ENCODE results near the gene RAB19.

The RAB19 gene, protein sequence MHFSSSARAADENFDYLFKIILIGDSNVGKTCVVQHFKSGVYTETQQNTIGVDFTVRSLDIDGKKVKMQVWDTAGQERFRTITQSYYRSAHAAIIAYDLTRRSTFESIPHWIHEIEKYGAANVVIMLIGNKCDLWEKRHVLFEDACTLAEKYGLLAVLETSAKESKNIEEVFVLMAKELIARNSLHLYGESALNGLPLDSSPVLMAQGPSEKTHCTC

DNA sequence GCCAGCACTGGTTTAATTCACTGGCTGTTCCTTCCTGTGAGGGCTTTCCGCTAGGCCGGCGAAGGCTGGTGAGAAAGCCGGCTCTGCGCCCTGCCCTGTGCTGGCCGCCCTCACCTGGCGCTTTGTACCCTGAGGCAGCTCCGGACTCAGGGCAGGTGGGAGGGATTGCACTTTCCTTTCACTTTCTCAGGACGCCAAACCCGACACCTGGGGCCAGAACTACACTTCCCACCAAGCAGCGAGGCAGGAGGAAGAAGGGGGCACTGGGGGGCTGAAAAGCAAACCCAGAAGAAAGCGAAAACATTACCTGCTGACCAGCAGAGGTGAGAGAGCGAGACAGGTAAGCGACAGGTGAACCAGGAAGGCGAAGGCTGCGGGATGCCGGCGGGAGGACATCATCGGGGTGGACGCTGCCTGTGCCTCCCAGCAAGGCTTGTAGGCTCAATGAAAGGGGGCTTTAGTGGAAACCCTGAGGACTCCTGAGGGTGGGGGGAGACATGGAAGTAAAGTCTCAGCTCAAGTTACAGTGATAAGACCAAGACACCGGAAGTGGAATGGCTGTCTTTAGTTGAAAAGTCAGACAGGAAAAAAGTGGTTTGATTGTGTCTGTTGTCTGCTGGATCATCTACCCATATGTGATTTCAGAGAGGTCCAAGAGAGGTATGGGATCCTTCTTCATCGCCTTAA lies at the start of gene RAB19:
Gene RAB19 (plus strand): TSS at position 181 of the 687 bp plus-strand sequence. CDS start 3,589 bp downstream, outside the sequence.
- peak; percentile 92 for DNase-seq

DNA sequence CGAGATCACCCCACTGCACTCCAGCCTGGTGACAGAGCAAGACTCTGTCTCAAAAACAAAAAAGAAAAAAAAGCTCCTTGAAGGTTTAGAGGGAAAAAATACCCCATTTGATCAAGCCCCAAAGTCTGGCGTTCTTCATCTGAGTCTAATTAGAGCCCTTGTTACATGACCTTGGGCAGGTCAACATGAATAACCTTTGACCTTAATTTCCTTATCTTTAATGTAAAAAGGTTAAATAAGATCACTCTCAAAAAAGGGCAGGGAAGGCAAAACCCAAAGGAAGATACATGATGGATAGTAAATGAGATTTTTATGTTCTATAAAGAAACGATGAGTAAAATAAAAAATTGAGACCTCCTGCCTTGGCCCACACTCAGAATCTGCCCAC lies 45.8 kb upstream of the RAB19 start:
- no peak for DNase-seq

DNA sequence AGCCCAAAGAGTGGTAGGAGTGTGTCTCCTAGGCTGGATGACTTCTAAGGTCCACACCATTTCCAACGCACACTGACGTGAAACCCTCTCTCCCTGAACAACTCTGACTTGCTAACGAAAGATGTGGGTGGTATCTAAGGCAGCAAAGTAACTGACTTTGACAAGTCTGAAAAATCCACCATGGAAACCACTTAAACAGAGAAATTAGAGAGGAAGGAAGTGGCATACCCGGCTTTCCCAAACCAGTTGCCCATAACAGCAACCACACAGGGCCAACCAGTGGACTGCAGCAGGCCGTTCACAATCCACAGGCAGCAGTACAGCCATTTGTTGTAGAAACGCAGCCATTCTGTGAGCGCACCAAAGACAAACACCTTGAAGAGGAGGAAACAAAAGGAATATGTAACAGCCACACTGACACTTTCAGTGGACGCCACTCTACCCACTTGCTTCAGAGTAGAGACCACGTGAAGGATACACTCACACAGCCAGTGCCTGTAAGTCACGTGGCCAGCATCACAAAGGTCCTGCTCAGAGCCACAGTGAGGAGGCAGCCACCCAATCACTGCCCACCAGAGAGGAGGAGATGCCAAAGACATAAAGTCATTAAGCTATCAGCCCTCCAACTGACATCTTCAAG lies 45.3 kb upstream of the RAB19 start:
- no peak for DNase-seq

DNA sequence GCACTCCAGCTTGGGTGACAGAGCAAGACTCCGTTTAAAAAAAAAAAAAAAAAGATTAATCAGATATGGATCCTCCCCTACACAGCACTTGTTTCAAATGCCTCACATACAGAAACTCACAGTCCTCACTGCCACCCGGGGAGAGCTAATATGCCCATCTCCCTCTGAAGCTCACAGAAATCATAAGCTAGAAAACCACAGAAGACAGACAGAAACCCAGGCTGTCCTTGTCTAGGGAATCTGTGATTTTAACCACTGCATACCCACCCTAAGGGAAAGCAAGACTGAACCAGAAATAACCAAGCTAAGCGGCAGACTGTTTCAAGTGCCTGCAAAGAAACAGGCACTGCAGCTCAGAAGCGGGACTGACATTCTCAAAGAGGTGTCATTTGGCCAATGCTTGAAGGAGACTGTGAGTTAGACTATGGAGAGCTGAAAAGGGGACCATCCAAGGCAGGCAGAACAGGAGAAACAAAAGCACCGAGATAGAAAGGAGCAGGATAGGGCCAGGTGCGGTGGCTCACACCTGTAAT lies 43.1 kb upstream of the RAB19 start:
- no peak for DNase-seq

DNA sequence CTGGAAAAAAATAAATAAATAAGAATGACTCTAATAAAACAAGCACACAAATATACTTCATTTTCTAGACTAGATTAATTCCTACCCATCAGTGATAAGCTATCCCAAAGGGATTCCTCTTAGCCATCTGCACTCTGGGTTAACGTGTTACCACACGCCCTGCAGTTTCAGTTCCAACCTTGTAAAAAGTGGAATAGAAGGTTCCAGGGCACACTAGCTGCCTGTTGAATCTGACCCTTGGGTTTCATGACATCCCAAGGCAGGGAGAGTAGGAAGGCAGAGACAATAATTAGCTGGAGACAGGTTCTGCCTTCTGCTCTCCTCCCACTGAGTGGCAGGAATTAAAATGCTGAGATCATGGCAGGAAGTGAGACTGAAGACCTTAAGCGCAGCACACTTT lies 39.0 kb upstream of the RAB19 start:
- DNase-seq: no peak

DNA sequence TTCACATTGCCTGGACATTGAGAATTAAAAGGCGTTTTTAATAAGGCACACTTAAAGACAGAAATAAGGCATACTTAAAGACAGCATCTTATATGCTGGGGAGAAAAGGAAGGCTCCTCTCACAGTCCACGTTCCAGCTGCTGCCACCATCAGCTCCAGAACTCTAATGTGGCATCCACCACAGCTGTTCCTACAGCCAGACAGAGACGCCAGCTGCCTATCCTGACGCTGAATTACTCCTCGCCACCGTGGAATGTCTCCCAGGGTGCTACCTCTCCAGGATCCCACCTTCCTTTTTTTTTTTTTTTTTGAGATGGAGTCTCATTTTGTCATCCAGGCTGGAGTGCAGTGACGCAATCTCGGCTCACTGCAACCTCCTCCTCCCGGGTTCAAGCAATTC lies 36.3 kb upstream of the RAB19 start:
- DNase-seq: no peak

DNA sequence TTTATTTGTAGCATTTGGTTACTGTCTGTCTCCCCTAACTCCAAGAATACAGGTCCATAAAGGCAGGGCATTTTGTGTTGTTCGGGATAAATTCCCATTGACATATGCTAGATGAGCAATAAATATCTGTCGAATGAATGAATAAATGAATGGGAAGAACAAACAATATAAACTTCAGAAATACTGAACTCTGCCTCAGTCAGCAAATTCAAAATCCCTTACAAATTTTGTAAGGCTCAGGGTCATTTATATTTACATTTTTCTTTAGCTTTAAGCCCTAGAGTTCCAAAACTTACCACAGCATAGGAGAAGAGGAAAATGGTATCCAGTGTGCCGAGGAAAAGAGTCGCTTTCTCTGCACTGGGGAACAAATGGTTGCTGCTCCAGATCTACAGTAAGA lies 34.6 kb upstream of the RAB19 start:
- no peak for DNase-seq

DNA sequence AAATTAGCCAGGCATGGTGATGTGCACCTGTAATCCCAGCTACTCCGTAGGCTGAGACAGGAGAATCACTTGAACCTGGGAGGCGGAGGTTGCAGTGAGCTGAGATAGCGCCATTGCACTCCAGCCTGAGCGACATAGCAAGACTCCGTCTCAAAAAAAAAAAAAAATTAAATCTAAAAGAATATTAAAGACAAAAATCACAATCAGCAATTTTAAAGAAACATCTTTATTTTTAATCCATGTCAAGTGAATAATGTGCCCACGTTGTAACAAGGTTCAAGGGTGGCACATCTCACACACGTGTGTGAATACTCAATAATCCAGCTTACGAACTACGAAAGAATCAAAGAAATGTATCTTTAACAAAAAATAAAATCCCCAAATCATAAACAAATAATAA lies 28.5 kb upstream of the RAB19 start:
- no peak for DNase-seq

DNA sequence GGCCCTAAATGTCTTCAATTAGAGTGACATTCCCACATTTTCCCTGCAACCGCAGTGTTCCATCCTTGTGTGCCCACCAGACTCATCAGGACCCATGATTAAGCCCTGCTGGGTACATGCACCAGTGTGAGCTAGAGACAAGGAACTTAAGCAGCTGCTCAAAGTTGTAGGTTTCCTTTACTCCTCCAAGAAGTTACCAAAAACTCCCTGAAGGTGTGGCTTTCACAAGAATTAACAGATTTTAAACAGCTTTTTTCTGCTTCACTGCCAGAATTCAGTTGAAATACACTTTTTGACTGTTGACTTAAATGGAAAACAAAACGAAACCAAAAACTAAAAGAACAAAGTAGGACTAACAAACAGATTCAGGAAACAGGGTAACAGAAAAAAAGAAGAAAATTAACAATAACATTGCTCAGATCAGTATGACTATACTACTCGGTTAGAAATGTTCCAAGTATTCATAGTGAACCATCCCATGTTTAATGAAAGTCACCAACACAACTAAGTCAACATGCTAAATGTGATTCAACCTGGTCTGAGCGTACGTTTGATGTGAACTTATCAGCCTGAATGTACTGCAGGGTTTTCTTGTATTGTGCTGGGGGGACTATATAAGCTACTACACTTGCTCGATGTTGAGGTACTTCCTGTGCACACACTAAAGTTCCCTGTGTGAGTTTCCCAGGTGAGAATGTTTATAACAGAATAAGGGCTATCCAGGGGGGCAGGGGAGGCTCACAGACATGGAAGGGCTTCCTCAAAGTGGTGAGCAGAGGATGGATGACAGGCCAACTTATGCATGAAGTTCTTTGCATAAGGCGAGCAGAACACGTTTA lies 27.7 kb upstream of the RAB19 start:
- DNase-seq: no peak

DNA sequence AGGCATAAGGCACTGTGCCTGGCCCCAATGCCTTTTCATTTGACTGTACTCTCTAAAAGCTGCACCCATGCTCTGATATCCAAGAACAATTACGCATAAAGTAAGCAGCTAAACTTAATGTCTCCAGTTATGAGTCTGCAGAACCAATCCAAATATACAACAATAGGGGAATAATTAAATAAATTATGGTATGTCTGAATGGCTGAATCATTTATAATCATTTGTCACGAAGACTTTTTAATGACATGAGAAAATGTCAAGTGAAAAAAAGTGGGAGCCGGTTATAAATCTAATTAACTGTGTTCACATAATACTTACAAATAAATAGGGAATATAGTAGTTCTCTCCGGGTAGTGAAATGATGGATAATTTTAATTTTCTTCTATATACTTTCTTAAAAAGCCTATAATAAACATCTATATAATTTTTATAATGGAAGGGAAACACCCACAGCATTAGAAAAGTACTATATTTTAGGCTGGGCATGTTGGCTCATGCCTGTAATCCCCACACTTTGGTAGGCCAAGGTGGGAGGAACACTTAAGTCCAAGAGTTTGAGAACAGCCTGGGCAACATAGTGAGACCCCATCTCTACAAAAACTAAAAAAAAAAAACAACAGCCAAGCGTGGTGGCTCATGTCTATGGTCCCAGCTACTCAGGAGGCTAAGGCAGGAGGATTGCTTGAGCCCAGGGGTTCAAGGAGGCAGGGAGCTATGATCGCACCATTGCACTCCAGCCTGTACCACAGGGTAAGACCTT lies 19.7 kb upstream of the RAB19 start:
- DNase-seq: no peak

DNA sequence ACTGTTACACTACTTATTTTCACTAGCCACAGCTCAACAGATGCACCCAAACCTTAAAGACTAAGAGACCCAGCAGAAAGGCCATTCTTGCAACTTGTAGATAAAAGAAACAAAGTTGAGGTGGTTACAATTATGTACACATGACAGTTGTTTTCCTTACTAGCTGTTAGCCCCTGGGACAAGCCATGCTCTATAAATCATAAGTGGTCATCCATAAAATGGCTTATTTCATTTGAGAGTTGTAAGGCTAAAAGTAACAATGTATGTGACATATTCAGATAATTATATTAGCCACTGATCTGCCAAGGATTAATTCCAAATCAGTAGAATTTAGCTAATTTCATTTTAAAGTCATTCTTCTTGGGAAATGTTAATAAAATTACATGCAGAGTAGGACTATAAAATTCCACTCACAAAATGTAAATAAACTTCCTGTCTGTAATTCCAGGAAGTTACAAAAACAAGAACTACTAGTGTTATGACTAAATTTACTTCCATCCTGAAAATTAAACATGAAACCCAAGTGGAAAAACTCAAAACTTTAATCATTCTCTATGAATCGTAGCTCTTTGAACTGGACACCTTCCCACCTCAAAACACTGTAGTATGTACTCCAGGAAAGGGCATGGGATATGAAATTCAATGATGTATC lies 18.8 kb upstream of the RAB19 start:
- no peak for DNase-seq

DNA sequence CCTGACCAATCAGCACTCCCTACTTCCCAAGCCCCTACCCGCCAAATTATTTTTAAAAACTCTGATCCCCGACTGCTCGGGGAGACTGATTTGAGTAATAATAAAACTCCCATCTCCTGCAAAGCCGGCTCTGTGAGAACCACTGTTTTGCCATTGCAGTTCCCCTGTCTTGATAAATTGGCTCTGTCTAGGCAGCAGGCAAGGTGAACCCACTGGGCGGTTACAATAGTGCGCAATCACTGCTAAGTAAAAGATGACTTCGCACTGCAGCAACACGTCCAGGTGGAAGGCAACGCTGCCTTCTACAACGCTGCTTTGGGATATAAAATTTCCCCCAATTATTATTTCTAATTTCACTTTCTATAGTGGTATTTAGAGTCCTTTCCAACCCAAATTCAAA lies 14.4 kb upstream of the RAB19 start:
- DNase-seq: no peak

DNA sequence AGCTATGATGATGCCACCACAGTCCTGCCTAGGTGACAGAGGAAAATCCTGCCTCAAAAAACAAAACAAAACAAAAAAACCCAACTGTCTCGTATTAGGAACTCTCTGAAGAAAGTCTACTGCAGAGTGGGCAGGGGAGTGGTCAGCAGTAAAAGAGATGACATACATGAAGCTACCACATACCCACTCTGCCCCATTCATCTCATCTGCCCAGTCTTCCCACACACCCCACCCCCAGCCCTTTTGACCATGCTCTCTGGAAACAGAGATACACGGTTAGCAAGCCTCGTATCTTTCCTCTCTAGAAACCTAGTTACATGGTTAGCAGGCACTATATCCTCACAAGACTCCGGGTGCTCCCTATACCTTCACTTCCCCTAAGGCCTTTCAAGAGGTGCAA lies 13.8 kb upstream of the RAB19 start:
- no peak for DNase-seq

DNA sequence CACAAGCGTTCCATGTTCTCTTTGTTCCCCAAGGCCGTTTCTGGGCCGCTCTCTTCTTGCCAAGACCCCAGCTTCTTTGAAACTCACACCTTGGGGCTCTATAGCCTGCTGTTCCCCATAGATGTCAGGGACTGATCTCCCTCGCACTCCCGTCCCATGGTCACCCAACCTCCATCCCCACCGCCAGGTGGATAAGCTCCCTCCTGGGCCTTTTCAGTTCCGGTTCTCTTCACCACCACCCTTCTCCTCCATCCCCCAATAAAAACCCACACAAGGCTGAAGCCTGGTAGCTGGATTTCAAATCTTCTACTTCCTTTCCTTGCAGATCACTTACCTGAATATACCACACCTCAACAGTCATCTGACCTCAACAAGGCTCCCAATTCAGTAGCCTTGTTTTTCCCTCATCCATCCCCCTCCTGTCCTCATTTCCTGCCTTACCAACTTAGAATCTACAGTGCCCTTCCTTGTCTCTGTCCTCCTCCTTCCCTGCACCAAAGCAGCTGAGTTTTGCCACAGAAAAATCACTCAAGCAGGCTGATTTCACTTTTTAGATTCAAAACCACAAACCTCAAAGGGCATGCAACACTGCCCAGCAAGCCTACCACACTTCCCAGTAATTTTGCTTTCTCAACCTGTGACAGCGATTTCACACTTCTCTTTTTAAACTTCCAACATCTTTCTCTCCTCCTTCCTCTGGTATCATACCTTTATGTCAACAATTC lies 13.2 kb upstream of the RAB19 start:
- no peak for DNase-seq

DNA sequence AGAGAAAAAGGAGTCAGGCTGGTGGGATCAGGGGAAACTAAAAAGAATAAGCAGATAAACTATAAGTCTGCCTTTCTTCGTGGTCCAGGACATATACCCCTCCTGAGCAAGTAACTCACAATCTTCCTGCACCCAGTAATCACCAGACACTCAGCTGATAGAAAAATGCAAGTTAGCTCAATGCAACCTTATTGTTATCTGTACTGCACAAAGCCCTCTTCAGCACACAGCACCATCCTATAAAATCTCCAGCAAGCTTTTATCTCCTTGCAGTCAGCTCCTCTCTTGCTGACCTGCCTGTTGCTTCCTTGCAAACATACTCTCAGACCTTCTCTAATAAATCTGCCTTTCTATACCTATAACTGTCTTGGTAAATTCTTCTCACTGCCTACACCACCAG lies 12.2 kb upstream of the RAB19 start:
- DNase-seq: no peak

DNA sequence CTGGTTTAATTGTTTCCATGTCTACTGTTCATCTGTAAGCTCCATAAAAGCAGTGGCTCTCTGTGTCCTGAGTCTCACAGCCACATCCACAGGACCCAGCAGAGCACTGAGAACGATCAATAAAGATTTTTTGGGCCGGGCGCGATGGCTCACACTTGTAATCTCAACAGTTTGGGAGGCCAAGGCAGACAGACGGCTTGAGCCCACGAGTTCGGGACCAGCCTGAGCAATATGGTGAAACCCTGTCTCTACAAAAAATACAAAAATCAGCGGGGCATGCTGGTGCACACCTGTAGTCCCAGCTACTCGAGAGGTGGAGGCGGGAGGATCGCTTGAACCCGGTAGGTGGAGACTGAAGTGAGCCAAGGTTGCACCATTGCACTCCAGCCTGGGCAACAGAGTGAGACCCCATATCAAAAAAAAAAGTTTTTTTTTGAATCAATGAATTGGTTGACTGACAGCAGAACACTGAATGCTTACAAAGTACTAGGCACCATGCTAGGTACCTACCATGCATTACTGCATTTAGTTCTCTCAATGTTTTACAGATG lies 10.0 kb upstream of the RAB19 start:
- no peak for DNase-seq

DNA sequence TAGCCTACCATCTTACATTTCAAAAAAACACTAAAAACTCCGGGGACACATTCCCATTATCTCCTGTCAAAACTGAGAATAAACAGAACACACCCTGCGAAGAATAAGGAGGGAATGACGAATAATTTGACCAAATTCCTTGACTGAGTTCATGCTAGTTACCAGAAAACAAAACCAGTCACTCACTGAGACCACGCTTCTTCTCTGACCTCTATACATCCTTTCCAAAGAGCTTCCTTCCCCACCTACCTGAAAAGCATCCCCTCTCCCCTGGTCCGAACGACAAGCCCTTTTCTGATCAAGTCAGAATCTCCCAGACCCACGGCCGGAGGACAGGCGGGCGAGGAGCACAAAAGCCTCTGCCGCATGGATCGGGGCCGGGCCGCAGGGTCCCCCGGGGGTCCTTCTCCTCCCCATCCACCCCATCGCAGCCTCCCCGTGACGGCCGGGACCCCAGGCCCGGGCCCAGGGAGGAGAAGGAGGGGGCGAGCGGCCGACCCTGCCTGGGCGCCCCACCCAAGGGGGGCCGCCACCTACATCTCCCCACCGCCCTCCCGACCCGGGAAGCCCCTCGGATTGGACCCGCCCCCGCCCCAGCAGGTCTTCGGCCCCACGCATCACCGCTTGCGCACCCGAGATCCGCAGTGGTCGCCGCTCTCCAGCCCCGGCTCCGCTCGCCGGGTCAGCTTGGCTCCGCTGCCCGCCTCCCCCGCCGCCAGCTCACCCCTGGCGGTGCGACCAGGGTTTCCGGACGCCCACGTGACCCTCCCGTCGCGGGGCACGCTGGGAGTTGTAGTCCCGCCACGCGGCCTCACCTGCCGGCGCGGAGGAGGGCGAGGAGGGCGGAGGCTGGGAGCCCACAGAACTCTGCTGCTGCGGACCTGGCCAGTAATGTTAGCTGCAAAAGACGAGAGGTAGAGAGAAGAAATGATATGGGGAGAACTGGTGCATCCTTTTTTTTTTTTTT lies 5.8 kb upstream of the RAB19 start, which contains the start of gene SLC37A3:
Gene SLC37A3 (minus strand): TSS at position 747 of the 967 bp plus-strand sequence. CDS start 16,004 bp downstream, outside the sequence.
- peak; percentile 98 for DNase-seq

DNA sequence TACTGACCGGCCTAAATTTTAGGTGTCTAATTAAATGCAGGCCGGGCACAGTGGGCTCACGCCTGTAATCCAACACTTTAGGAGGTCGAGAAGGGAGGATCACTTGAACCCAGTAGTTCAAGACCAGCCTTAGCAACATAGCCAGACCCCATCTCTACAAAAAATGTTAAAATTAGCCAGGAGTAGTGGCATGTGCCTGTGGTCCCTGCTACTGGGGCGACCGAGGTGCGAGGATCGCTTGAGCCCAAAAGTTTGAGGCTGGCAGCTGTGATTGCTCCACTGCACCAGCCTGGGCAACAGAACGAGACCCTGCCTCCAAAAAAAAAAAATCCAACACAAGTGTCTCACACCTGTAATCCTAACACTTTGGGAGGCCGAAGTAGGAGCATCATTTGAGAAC lies 5.0 kb upstream of the RAB19 start:
- no peak for DNase-seq

DNA sequence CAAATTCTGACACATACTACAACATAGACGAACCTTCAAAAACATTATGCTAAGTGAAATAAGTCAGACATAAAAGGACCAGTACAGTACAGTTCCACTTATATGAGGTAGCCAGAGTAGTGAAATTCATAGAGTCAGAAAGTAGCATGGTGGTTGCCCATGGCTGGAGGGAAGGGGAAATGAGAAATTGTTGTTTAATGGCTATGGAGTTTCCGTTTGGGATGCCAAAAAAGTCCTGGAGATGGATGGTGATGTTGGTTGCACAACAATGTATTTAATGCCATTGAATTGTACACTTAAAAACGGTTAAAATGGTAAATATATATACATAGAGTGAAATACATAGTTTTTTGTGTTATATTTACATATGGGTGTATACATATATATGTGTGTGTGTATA lies 3.5 kb upstream of the RAB19 start:
- DNase-seq: no peak

Data from DMS53 (cell line).